Left cardiac atrium (tissue), 4 donors: Measurements from ENCODE around the gene B3GNT7. TPM values are rescaled to one million over a fixed set of nuclear protein-coding genes. Genes with fewer than 3 reads are reported as not detected.

ENCODE experiments used
- ATAC-seq, 2 donors: fragments of 200-7000 bp; cut with Tn5 transposase; one replicate each; pipeline ENCODE4 v1.9.1; 2020; ENCODE audit warnings: mild to moderate bottlenecking in 2 of 2, moderate library complexity in 2 of 2
- DNase-seq: peaks from one replicate; pipeline ENCODE4 v3.0.0-alpha.2; 2020
- intact Hi-C, 2 donors: fragments of 100-400 bp; cut with DNase I; formaldehyde crosslinking; loops; one replicate each; pipeline versions ENCODE4 v1.14.1 to v1.15.1; 2022 to 2023
- total RNA-seq, 2 donors: library from RNA; stranded (reverse); fragmentation: NEBNext Ultra II Directional; extraction: Animal tissue kit (Norgen Biotek cat#: 25700); gene quantifications; one replicate each; pipeline ENCODE4 v1.2.1, GENCODE V29; 2021
- donor health status: DM: no; HTN: yes; CAD: no.
- donor health status: DM: no; HTN: yes; CAD: no; lungs with severe emphysema.
- donor health status: DM: yes; HTN: yes; CAD: no.
- donor health status: Dilated cardiomyopathy.

B3GNT7 gene
- total RNA-seq, 2 donors from 2014 or later = 4.5 to 8.0 TPM

GRCh38 chr2:231380991-231381847 lies 14.3 kb upstream of the B3GNT7 start:
- no peak for ATAC-seq
- DNase-seq = no peak
- intact Hi-C loops = no loop called here

GRCh38 chr2:231382116-231382515 lies 13.4 kb upstream of the B3GNT7 start:
- ATAC-seq (no peak), DNase-seq (no peak)
- intact Hi-C loops = no loop called here

- DNase-seq (no peak), ATAC-seq (no peak)
- intact Hi-C loops = no loop called here
These were observed 11.9 kb upstream of the B3GNT7 start for GRCh38 chr2:231383416-231384108.

GRCh38 chr2:231384109-231384435 lies 11.4 kb upstream of the B3GNT7 start:
- DNase-seq (no peak), ATAC-seq (no peak)
- intact Hi-C loops = no loop called here

GRCh38 chr2:231384970-231385369 lies 10.5 kb upstream of the B3GNT7 start:
- intact Hi-C loops = no loop called here
- no peak for ATAC-seq

GRCh38 chr2:231385429-231385828 lies 10.1 kb upstream of the B3GNT7 start:
- DNase-seq = no peak
- ATAC-seq = no peak
- intact Hi-C loops = no loop called here

More at GRCh38 chr2:231384970-231385369, 10.5 kb upstream of the B3GNT7 start:
- no peak for DNase-seq

GRCh38 chr2:231386446-231386845 lies 9.1 kb upstream of the B3GNT7 start:
- intact Hi-C loops = no loop called here
- ATAC-seq = no peak
- DNase-seq = no peak

GRCh38 chr2:231387904-231388724 lies 7.4 kb upstream of the B3GNT7 start:
- DNase-seq = peak; percentile 58
- intact Hi-C loops = no loop called here
- ATAC-seq = peak; percentile 67 to 83

- no peak for DNase-seq
- ATAC-seq = no peak
- intact Hi-C loops = no loop called here
These were observed 6.7 kb upstream of the B3GNT7 start for GRCh38 chr2:231388725-231389346.

- ATAC-seq (no peak), DNase-seq (no peak)
- intact Hi-C loops = no loop called here
These were observed 4.8 kb upstream of the B3GNT7 start for GRCh38 chr2:231390667-231391066.

GRCh38 chr2:231391981-231392380 lies 3.5 kb upstream of the B3GNT7 start:
- intact Hi-C loops = no loop called here
- no peak for DNase-seq
- no peak for ATAC-seq

GRCh38 chr2:231392431-231393148 lies 2.9 kb upstream of the B3GNT7 start:
- intact Hi-C loops = no loop called here
- DNase-seq = no peak
- no peak for ATAC-seq

GRCh38 chr2:231393149-231394131 lies 2.1 kb upstream of the B3GNT7 start:
- no peak for ATAC-seq
- intact Hi-C loops = no loop called here
- no peak for DNase-seq

- ATAC-seq (no peak), DNase-seq (no peak)
- intact Hi-C loops = loop anchor here in 1 of 2 donors (5.0 kb wide), 1 partner anchor 97 kb away; no protein-coding TSS in a partner anchor
These were observed 1.0 kb upstream of the B3GNT7 start for GRCh38 chr2:231394211-231395141.

- no peak for DNase-seq
- intact Hi-C loops = loop anchor here in 1 of 2 donors (5.0 kb wide), 1 partner anchor 99 kb away; no protein-coding TSS in a partner anchor
- peak in 1 of 2 donors; percentile 2 for ATAC-seq
These were observed 730 bp downstream of the B3GNT7 start for GRCh38 chr2:231396058-231396821.
